Thymus (tissue), 14 donors: ENCODE results near the gene SLC39A7. TPM values are rescaled to one million over a fixed set of nuclear protein-coding genes. Genes with fewer than 3 reads are reported as not detected.
A peak's percentile ranks its signal among the peaks of the same experiment; 100 is the strongest.

Experiments
- DNase-seq, 9 donors: peaks; one replicate each; pipeline ENCODE4 v3.0.0-alpha.2; 2013; ENCODE audit warnings: low spot score in 9 of 9, low read depth in 6 of 9, missing footprints in 1 of 9
- H3K27ac ChIP-seq, 2 donors: one replicate each; pipeline ENCODE4 v1.5.1; 2013; ENCODE audit warnings: control low read depth in 1 of 2, low read depth in 1 of 2, low read length in 1 of 2, mild to moderate bottlenecking in 1 of 2, moderate library complexity in 1 of 2
- H3K27me3 ChIP-seq, 2 donors: one replicate each; pipeline ENCODE4 v1.5.1; 2013; ENCODE audit warnings: low read length in 1 of 2; ENCODE audit not compliant: control insufficient read depth in 2 of 2, insufficient read depth in 1 of 2
- H3K36me3 ChIP-seq, 2 donors: one replicate each; pipeline ENCODE4 v1.5.1; 2013; ENCODE audit warnings: low read length in 1 of 2, mild to moderate bottlenecking in 1 of 2, moderate library complexity in 1 of 2; ENCODE audit not compliant: control insufficient read depth in 2 of 2, insufficient read depth in 2 of 2
- H3K4me1 ChIP-seq, 2 donors: one replicate each; pipeline ENCODE4 v1.5.1; 2013; ENCODE audit warnings: low read length in 2 of 2; ENCODE audit not compliant: control insufficient read depth in 2 of 2, insufficient read depth in 2 of 2
- H3K4me3 ChIP-seq, 2 donors: one replicate each; pipeline ENCODE4 v1.5.1; 2013; ENCODE audit warnings: low read length in 2 of 2, control low read depth in 1 of 2, mild to moderate bottlenecking in 1 of 2
- H3K9me3 ChIP-seq, 2 donors: one replicate each; pipeline ENCODE4 v1.5.1; 2013; ENCODE audit warnings: low read length in 1 of 2, mild to moderate bottlenecking in 1 of 2; ENCODE audit not compliant: control insufficient read depth in 2 of 2, insufficient read depth in 1 of 2
- WGBS: extraction: QIAGEN DNeasy Blood & Tissue Kit; methylation state at CpG from one replicate; pipeline ENCODE4 v1.1.7; 2013; 5-methylcytosine and 5-hydroxymethylcytosine counted together
- long read RNA-seq, 10 donors: transcript quantifications; one replicate each; lab custom pipeline, GENCODE V29; 2026
- polyA plus RNA-seq: library from polyadenylated mRNA; stranded (reverse); fragments of 200-250 nt; gene quantifications from one replicate; pipeline ENCODE4 v1.2.3, GENCODE V29; 2013
- total RNA-seq: library from RNA; stranded (reverse); fragments of 120-200 nt; gene quantifications from one replicate; pipeline ENCODE4 v1.2.4, GENCODE V29; 2013
- donor health status: healthy.

Gene SLC39A7
- 32.1 TPM for total RNA-seq
- 43.0 TPM for polyA plus RNA-seq
- long read RNA-seq, donor 1, partial matches to known transcripts = 0 of 1 reads
- long read RNA-seq, donor 1, other reads (novel, unspliced or antisense) = 0 of 1 reads
- long read RNA-seq, donor 2 = 0 reads
- long read RNA-seq, donor 3, transcript SLC39A7-201 (8 exons, 2,153 nt) = minor isoform, 5 of 19 reads
- long read RNA-seq, donor 3, transcript SLC39A7-202 (7 exons, 2,409 nt) = major isoform, 8 of 19 reads
- long read RNA-seq, donor 3, partial matches to known transcripts = 0 of 19 reads
- long read RNA-seq, donor 3, other reads (novel, unspliced or antisense) = 6 of 19 reads
- long read RNA-seq, donor 4, transcript SLC39A7-201 (8 exons, 2,153 nt) = major isoform, 6 of 9 reads
- long read RNA-seq, donor 4, partial matches to known transcripts = 0 of 9 reads
- long read RNA-seq, donor 4, other reads (novel, unspliced or antisense) = 0 of 9 reads
- long read RNA-seq, donor 5, transcript SLC39A7-201 (8 exons, 2,153 nt) = major isoform, 12 of 29 reads
- long read RNA-seq, donor 5, transcript SLC39A7-202 (7 exons, 2,409 nt) = minor isoform, 7 of 29 reads
- long read RNA-seq, donor 5, partial matches to known transcripts = 8 of 29 reads
- long read RNA-seq, donor 5, other reads (novel, unspliced or antisense) = 0 of 29 reads
- long read RNA-seq, donor 6, transcript SLC39A7-201 (8 exons, 2,153 nt) = major isoform, 6 of 8 reads
- long read RNA-seq, donor 6, partial matches to known transcripts = 0 of 8 reads
- long read RNA-seq, donor 6, other reads (novel, unspliced or antisense) = 0 of 8 reads
- long read RNA-seq, donor 7, partial matches to known transcripts = 8 of 9 reads
- long read RNA-seq, donor 7, other reads (novel, unspliced or antisense) = 0 of 9 reads
- long read RNA-seq, donor 8 = 0 reads
- long read RNA-seq, donor 9, partial matches to known transcripts = 0 of 7 reads
- long read RNA-seq, donor 9, other reads (novel, unspliced or antisense) = 0 of 7 reads
- long read RNA-seq, donor 10, partial matches to known transcripts = 0 of 6 reads
- long read RNA-seq, donor 10, other reads (novel, unspliced or antisense) = 0 of 6 reads

DNA sequence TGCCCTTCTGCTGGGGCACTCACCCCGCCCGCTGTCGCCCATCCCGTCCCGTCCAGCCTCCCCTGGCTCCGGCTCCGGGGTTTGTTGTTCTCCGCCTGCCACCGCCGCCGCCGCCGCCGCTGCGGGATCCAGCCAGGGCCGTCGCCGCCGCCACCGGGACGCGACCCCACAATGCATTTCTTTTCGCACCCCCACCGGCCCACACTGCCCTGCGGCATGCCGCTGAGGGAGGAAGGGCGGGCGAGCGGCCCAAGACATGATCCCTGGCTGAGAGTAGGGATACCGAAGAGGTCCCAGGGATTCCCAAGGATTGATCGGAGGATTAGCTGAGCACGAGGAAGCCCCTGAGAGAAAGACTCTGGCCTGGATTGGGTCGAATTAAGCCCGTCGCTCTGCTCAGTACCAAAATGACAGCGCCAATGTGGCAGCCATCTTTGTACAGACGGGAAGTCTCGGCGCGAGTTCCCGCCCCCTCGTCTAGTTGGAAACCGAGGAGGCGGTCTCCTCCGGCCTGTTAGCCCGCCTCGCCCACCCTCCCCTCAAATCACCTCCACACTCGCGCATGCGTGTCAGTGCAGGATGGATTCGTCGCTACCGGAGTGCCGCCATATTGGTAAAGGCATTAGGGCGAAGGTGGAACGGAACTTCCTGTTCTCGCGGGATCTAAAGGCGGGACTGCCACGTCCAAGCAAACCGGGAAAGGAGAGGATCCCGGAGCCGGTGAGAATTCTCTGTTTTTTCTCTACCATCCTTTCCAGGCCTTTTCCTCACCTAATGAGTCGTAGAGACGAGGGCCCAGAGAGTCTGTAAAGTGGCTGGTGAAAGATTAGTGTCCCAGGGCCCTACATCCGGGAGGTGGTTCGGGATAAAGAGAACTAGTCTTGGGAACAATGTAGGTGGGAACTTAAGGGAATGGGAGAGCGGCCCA is at the start of gene SLC39A7, which contains the start of gene RXRB:
SLC39A7 (plus strand) TSS at position 649 of the 928 bp plus-strand sequence. CDS start 379 bp downstream, outside the sequence.
RXRB (minus strand) TSS at position 447 of the 928 bp plus-strand sequence; CDS start at position 258, 189 bp downstream.
- peaks cover 32 to 55% of the 10 kb centered on the region in 2 donors for H3K36me3 ChIP-seq
- under 1% methylated on average over 68 of the region's 68 CpGs for WGBS

GRCh38 chr6:33151050-33151449 is 49.6 kb upstream of the SLC39A7 start:
- peaks cover 0 to 5% of the 10 kb centered on the region in 2 donors for H3K9me3 ChIP-seq
- H3K27ac ChIP-seq = no peak overlapping the region
- no peaks in the 10 kb centered on the region for H3K4me1 ChIP-seq
- no peaks in the 10 kb centered on the region for H3K36me3 ChIP-seq
- DNase-seq = no peak
- peaks cover 0 to 5% of the 10 kb centered on the region in 2 donors for H3K27me3 ChIP-seq
- H3K4me3 ChIP-seq = no peak overlapping the region
- 87% methylated on average over 1 of the region's 1 CpG for WGBS

More for the DNA sequence above, at the start of gene SLC39A7, which contains the start of gene RXRB:
- Histone ChIP-seq H3K27me3 (no peaks in the 10 kb centered on the region), H3K4me1 (peaks cover 25 to 57% of the 10 kb centered on the region in 2 donors), H3K4me3 (peak within 1 kb of the TSS; percentile 70 to 89), H3K9me3 (no peaks in the 10 kb centered on the region), H3K27ac (peak within 1 kb of the TSS; percentile 99)
- DNase-seq = peak; percentile 99 to 100 (median 100)

- Histone ChIP-seq H3K27ac (peak overlapping the region in 1 of 2 donors; percentile 61), H3K27me3 (no peaks in the 10 kb centered on the region), H3K4me3 (no peak overlapping the region), H3K36me3 (no peaks in the 10 kb centered on the region), H3K4me1 (no peaks in the 10 kb centered on the region), H3K9me3 (peaks cover 0 to 5% of the 10 kb centered on the region in 2 donors)
- WGBS = 91% methylated on average over 4 of the region's 4 CpGs
- DNase-seq = no peak
These were observed 46.3 kb upstream of the SLC39A7 start for GRCh38 chr6:33154349-33154748.

GRCh38 chr6:33156561-33156960 is 44.1 kb upstream of the SLC39A7 start:
- peaks cover 0 to 4% of the 10 kb centered on the region in 2 donors for H3K4me1 ChIP-seq
- peaks cover 0 to 2% of the 10 kb centered on the region in 2 donors for H3K9me3 ChIP-seq
- no peak for DNase-seq
- no peaks in the 10 kb centered on the region for H3K36me3 ChIP-seq
- 98% methylated on average over 6 of the region's 6 CpGs for WGBS
- H3K27me3 ChIP-seq = peaks cover 0 to 13% of the 10 kb centered on the region in 2 donors
- no peak overlapping the region for H3K27ac ChIP-seq
- H3K4me3 ChIP-seq = no peak overlapping the region

DNA sequence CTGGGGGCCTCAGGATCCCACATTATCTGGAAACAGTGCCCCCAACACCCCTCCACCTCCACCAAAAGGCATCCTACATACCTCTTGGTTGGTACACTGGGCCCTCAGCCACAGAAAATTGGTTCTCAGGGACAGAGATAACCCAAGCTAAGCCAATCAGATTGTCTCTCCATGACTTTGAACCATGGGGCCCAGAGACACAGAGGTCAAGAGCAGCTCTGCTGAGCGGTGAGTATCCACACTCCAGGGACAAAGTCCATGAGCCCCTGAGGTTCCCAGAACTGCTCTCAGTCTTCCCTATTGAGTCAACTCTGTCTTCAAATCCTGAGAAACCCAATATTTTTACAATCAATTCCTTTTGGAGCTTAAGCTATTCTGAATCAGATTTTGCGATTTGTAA is 43.7 kb upstream of the SLC39A7 start:
- 97% methylated on average over 2 of the region's 2 CpGs for WGBS

GRCh38 chr6:33160096-33160495 is 40.6 kb upstream of the SLC39A7 start:
- H3K4me1 ChIP-seq = peaks cover 0 to 8% of the 10 kb centered on the region in 2 donors
- H3K4me3 ChIP-seq = no peak overlapping the region
- WGBS = 96% methylated on average over 11 of the region's 11 CpGs
- peaks cover 0 to 4% of the 10 kb centered on the region in 2 donors for H3K9me3 ChIP-seq
- H3K27ac ChIP-seq = no peak overlapping the region
- peaks cover 0 to 40% of the 10 kb centered on the region in 2 donors for H3K27me3 ChIP-seq
- H3K36me3 ChIP-seq = no peaks in the 10 kb centered on the region
- no peak for DNase-seq

More for the DNA sequence above, 43.7 kb upstream of the SLC39A7 start:
- H3K27me3 ChIP-seq = peaks cover 0 to 17% of the 10 kb centered on the region in 2 donors
- no peaks in the 10 kb centered on the region for H3K9me3 ChIP-seq
- no peak for DNase-seq
- H3K4me3 ChIP-seq = no peak overlapping the region
- H3K36me3 ChIP-seq = no peaks in the 10 kb centered on the region
- H3K27ac ChIP-seq = no peak overlapping the region
- H3K4me1 ChIP-seq = peaks cover 0 to 8% of the 10 kb centered on the region in 2 donors

GRCh38 chr6:33160728-33161344 is 39.8 kb upstream of the SLC39A7 start:
- Histone ChIP-seq H3K36me3 (no peaks in the 10 kb centered on the region), H3K27me3 (peaks cover 0 to 43% of the 10 kb centered on the region in 2 donors), H3K4me3 (no peak overlapping the region), H3K9me3 (peaks cover 0 to 4% of the 10 kb centered on the region in 2 donors), H3K27ac (no peak overlapping the region), H3K4me1 (peaks cover 0 to 8% of the 10 kb centered on the region in 2 donors)
- 76% methylated on average over 13 of the region's 13 CpGs for WGBS
- no peak for DNase-seq
